Fibroblast of the aortic adventitia (primary cell): ENCODE measurements around the gene INSYN2B. TPM values are rescaled to one million over a fixed set of nuclear protein-coding genes. Genes with fewer than 3 reads are reported as not detected.

Experiments used
- DNase-seq: peaks from one replicate; pipeline ENCODE4 v3.0.0-alpha.2; 2010; ENCODE audit warnings: low read depth
- H3K4me3 ChIP-seq: 2 replicates; pipeline ENCODE4 v1.5.1; 2011; ENCODE audit warnings: low read depth, mild to moderate bottlenecking, control low read depth, low read length, moderate library complexity
- total RNA-seq: library from RNA; depleted of rRNA; stranded (reverse); fragments of >200 nt; gene quantifications from 2 replicates; pipeline ENCODE4 v1.2.3, GENCODE V29; 2012; ENCODE audit warnings: low replicate concordance
- TF ChIP-seq, protein P1 (sequence below): IDR thresholded peaks from 2 replicates; pipeline ENCODE4 v1.5.1; 2011; ENCODE audit warnings: mild to moderate bottlenecking, low read length, control low read depth, inconsistent platforms; ENCODE audit not compliant: insufficient read depth

Gene INSYN2B
- total RNA-seq, 1 donor = 19.7 TPM

DNA sequence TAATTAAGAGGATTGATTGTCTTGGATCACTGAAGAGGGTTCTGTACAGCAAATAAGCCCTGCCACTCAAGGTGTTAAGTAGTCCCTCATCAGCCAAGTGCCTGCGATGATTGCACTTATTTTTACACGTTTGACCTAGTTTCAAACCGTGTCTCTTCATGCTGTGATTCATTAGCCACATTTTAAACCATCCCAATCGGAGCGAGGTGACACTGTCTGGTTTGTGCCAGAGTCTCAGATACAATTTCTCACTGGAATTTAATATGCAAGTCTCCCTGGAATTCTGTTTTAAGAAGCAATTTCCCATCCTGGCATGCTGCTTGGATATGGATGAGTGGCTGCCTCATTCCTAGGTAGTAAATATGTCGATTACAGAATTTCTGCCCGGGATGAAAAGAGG, 1.6 kb downstream of the INSYN2B start:
- peak overlapping the region; percentile 79 for H3K4me3 ChIP-seq
- TF ChIP-seq, protein P1, sequence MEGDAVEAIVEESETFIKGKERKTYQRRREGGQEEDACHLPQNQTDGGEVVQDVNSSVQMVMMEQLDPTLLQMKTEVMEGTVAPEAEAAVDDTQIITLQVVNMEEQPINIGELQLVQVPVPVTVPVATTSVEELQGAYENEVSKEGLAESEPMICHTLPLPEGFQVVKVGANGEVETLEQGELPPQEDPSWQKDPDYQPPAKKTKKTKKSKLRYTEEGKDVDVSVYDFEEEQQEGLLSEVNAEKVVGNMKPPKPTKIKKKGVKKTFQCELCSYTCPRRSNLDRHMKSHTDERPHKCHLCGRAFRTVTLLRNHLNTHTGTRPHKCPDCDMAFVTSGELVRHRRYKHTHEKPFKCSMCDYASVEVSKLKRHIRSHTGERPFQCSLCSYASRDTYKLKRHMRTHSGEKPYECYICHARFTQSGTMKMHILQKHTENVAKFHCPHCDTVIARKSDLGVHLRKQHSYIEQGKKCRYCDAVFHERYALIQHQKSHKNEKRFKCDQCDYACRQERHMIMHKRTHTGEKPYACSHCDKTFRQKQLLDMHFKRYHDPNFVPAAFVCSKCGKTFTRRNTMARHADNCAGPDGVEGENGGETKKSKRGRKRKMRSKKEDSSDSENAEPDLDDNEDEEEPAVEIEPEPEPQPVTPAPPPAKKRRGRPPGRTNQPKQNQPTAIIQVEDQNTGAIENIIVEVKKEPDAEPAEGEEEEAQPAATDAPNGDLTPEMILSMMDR = no peak
- DNase-seq = peak; percentile 22

DNA sequence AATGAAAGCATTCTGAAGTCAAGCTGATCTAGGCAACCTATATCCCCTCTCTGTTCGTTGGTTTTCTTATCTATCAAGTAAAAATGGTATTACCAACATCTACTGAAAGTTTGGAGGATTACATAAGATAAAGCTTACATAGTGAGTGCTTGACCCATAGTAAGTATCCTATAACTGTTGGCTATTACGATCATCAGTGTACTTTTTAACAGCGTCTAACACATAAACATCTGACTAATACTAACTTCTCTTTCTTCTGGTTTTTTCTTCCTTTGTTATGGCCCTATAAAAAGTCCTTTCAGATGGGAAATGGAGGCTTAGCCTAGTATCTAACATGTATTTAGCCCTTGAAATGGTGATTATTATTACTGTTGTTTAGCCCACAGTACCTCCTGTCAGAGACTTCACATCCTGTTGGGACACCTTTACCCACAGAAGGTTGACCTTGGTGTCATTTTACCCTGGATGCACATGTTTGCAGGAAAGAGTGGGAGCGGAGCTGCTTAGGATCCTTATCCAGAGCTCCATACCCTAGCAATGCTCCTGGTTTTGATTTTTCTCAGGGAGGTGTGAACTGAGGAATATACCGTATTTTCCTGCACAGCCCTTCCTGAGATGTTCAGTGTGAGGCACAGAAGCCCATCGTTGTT, 6.0 kb downstream of the INSYN2B start:
- DNase-seq = no peak
- TF ChIP-seq, protein P1 = no peak
- H3K4me3 ChIP-seq = no peak overlapping the region

GRCh38 chr5:169973056-169973455, 7.2 kb downstream of the INSYN2B start:
- no peak overlapping the region for H3K4me3 ChIP-seq
- DNase-seq = no peak
- TF ChIP-seq, protein P1 = no peak

- TF ChIP-seq, protein P1 = no peak
- H3K4me3 ChIP-seq = no peak overlapping the region
- DNase-seq = no peak
Observed at GRCh38 chr5:169971780-169972179, 8.5 kb downstream of the INSYN2B start.

GRCh38 chr5:169970911-169971765, 9.2 kb downstream of the INSYN2B start:
- peak; percentile 78 for DNase-seq
- TF ChIP-seq, protein P1 = peak; percentile 9
- H3K4me3 ChIP-seq = peak overlapping the region; percentile 19

- no peak for DNase-seq
- H3K4me3 ChIP-seq = no peak overlapping the region
- TF ChIP-seq, protein P1 = no peak
Observed at GRCh38 chr5:169970339-169970738, 10.0 kb downstream of the INSYN2B start.
